ENCODE results near the gene DOCK1.

Gene DOCK1

DNA sequence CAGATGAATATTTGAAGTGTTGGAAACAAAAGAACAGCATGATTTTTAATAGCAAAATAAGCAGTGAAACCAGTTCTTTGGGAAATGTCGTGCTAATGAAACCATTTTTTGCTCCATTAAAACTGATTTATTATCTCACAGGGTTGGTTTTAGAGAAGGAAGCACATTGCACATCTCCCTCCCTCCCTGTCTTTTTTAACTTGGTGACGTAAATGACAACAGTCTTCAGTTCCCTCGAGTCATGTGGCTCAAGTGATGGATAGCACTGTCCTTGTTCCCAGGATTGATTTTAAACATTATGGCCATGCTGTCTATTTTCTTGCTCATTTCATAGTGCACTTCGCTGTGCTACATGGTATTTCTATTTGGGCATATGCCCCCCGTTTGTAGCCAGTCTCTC, 105.9 kb downstream of the DOCK1 start:
- TF ChIP-seq, protein P1, sequence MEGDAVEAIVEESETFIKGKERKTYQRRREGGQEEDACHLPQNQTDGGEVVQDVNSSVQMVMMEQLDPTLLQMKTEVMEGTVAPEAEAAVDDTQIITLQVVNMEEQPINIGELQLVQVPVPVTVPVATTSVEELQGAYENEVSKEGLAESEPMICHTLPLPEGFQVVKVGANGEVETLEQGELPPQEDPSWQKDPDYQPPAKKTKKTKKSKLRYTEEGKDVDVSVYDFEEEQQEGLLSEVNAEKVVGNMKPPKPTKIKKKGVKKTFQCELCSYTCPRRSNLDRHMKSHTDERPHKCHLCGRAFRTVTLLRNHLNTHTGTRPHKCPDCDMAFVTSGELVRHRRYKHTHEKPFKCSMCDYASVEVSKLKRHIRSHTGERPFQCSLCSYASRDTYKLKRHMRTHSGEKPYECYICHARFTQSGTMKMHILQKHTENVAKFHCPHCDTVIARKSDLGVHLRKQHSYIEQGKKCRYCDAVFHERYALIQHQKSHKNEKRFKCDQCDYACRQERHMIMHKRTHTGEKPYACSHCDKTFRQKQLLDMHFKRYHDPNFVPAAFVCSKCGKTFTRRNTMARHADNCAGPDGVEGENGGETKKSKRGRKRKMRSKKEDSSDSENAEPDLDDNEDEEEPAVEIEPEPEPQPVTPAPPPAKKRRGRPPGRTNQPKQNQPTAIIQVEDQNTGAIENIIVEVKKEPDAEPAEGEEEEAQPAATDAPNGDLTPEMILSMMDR (conservative IDR thresholded peaks at IDR 0.05; ENCODE audit: low read depth, low read length), result no peak
- H3K4me3 ChIP-seq (IDR thresholded peaks at IDR 0.05; ENCODE audit: insufficient read depth, low read depth, low read length), result no peak overlapping the region
- no peaks in the 10 kb centered on the region for H3K79me2 ChIP-seq (ENCODE audit: insufficient read depth, low read depth)

DNA sequence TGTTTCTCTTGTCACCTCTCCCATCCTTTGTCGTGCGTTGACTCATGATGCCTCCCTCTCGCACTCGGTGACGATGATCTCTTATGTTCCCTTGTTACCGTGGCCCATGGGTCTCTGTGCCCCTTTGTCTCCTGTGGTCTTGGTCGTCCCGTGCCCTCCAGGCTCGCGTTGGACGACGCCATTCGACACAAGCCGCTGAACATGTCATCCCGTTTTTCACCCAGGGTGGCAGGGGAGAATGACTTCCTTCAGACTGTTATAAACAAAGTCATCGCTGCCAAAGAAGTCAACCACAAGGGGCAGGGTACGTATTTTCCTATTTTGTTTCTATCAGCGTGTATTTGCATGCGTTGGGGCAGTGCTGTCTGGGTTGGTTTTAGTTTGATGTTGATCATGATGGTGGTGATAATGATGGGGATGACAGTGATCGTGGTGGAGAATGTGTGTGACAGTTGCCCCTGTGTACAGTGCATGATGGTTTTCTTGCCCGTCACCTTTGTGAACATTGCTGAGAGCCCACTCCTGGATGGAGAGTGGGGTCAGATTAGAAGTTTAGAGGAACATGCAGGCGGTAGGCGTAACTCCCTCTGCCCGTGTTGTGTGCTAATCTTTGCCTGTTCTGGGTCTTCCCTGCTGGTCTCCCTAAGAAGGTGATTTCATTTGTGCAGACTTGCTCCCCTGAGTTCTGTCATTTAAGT, 107.0 kb downstream of the DOCK1 start:
- Histone ChIP-seq H3K27ac (no peak overlapping the region), H3K9ac (no peak overlapping the region), H4K20me1 (ENCODE audit: insufficient read depth) (no peaks in the 10 kb centered on the region), H3K4me2 (no peak overlapping the region), H2AFZ (ENCODE audit: low read depth) (no peak overlapping the region), H3K4me3 (IDR thresholded peaks at IDR 0.05; ENCODE audit: insufficient read depth, low read depth, low read length) (no peak overlapping the region), H3K79me2 (ENCODE audit: insufficient read depth, low read depth) (no peaks in the 10 kb centered on the region), H3K36me3 (ENCODE audit: insufficient read depth) (no peaks in the 10 kb centered on the region), H3K4me1 (ENCODE audit: low read depth, poor library complexity, severe bottlenecking) (no peaks in the 10 kb centered on the region), H3K27me3 (ENCODE audit: insufficient read depth, low read depth) (no peaks in the 10 kb centered on the region)
- TF ChIP-seq, protein P1 (conservative IDR thresholded peaks at IDR 0.05; ENCODE audit: low read depth, low read length), result no peak

More for the DNA sequence above, 105.9 kb downstream of the DOCK1 start:
- no peaks in the 10 kb centered on the region for H3K36me3 ChIP-seq (ENCODE audit: insufficient read depth)
- no peaks in the 10 kb centered on the region for H3K4me1 ChIP-seq (ENCODE audit: low read depth, poor library complexity, severe bottlenecking)
- H4K20me1 ChIP-seq (ENCODE audit: insufficient read depth), result no peaks in the 10 kb centered on the region
- no peak overlapping the region for H3K4me2 ChIP-seq
- H3K27ac ChIP-seq, result no peak overlapping the region
- no peak overlapping the region for H2AFZ ChIP-seq (ENCODE audit: low read depth)
- no peak overlapping the region for H3K9ac ChIP-seq
- no peaks in the 10 kb centered on the region for H3K27me3 ChIP-seq (ENCODE audit: insufficient read depth, low read depth)

DNA sequence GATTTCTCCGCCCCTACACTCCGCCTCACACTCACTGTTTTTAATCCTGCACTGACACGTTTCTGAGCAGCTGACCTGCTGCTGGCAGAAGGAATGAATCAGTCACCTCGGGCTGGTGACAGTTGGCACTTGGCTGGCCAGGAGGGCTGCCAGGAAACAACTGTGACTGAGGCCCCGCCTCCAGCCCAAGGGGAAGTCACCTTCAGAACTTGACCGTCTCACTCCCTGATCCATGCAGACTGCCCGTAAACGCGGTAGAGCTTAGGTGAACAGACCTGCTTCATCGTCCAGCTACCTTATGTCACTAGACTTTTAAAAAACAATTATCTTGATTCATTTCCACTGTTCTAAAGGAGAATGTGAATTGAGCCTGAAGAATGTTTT, 107.5 kb downstream of the DOCK1 start:
- Histone ChIP-seq H3K79me2 (ENCODE audit: insufficient read depth, low read depth) (no peaks in the 10 kb centered on the region), H3K36me3 (ENCODE audit: insufficient read depth) (no peaks in the 10 kb centered on the region), H3K4me2 (no peak overlapping the region), H3K9ac (no peak overlapping the region), H2AFZ (ENCODE audit: low read depth) (no peak overlapping the region), H3K27ac (no peak overlapping the region), H4K20me1 (ENCODE audit: insufficient read depth) (no peaks in the 10 kb centered on the region), H3K4me3 (IDR thresholded peaks at IDR 0.05; ENCODE audit: insufficient read depth, low read depth, low read length) (no peak overlapping the region), H3K27me3 (ENCODE audit: insufficient read depth, low read depth) (no peaks in the 10 kb centered on the region), H3K4me1 (ENCODE audit: low read depth, poor library complexity, severe bottlenecking) (no peaks in the 10 kb centered on the region)
- TF ChIP-seq, protein P1 (conservative IDR thresholded peaks at IDR 0.05; ENCODE audit: low read depth, low read length), result no peak

DNA sequence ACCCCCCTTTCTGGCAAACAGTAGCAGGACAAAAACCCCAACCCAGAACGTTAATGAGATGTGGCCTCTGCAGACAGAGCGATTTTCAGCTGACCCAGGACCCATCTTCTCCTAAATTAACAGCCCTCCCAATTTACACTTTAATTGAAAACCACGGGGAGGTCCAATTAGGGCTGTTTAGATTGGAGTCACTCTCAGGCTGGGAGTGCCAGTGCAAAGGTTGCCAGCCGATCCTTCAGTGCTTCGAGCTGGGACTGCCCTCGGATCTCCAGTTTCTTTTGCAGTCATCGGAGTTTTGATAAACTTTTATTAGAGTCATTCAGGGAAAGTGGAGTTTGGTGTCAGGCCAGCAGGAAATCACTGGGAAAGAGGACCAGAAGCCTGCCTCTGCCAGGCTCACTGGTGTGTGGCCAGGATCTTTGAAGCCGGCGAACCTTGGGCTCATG, 108.0 kb downstream of the DOCK1 start:
- Histone ChIP-seq H3K79me2 (ENCODE audit: insufficient read depth, low read depth) (no peaks in the 10 kb centered on the region), H3K4me1 (ENCODE audit: low read depth, poor library complexity, severe bottlenecking) (no peaks in the 10 kb centered on the region), H4K20me1 (ENCODE audit: insufficient read depth) (no peaks in the 10 kb centered on the region), H3K4me3 (IDR thresholded peaks at IDR 0.05; ENCODE audit: insufficient read depth, low read depth, low read length) (no peak overlapping the region), H3K36me3 (ENCODE audit: insufficient read depth) (no peaks in the 10 kb centered on the region), H3K4me2 (no peak overlapping the region), H3K27me3 (ENCODE audit: insufficient read depth, low read depth) (no peaks in the 10 kb centered on the region), H2AFZ (ENCODE audit: low read depth) (no peak overlapping the region), H3K27ac (no peak overlapping the region), H3K9ac (no peak overlapping the region)
- TF ChIP-seq, protein P1 (conservative IDR thresholded peaks at IDR 0.05; ENCODE audit: low read depth, low read length), result no peak

All from KMS-11 (cell line).